MM.1S (cell line): ENCODE measurements around the gene SOWAHD.
"Not testable (repeated sequence)": the region's sequence is repeated elsewhere in the genome, so short reads cannot be mapped to it uniquely, and the experiment has no call there.

Source experiments
- DNase-seq: peaks from one replicate; pipeline ENCODE4 v3.0.0-alpha.2; 2015
- H2AFZ ChIP-seq: fragments of 300-600 bp; sonication (generic); 2 replicates; pipeline ENCODE4 v1.6.0; 2016; ENCODE audit warnings: antibody characterized with exemption, low read length
- H3F3A ChIP-seq: fragments of 300-600 bp; sonication (generic); 2 replicates; pipeline ENCODE4 v1.6.1; 2016; ENCODE audit warnings: mild to moderate bottlenecking, antibody characterized with exemption, low read length, moderate library complexity, mixed read lengths; ENCODE audit not compliant: insufficient read depth
- H3K27ac ChIP-seq: fragments of 300-600 bp; sonication (generic); 2 replicates; pipeline ENCODE4 v1.5.1; 2016; ENCODE audit warnings: mild to moderate bottlenecking, low read length
- H3K27me3 ChIP-seq: fragments of 300-600 bp; sonication (generic); replicated peaks from 2 replicates; pipeline ENCODE4 v1.6.0; 2016; ENCODE audit warnings: low read length; ENCODE audit not compliant: insufficient read depth
- H3K36me3 ChIP-seq: fragments of 300-600 bp; sonication (generic); replicated peaks from 2 replicates; pipeline ENCODE4 v1.6.1; 2016; ENCODE audit warnings: mild to moderate bottlenecking, low read length, mixed read lengths; ENCODE audit not compliant: insufficient read depth
- H3K4me1 ChIP-seq: fragments of 300-600 bp; sonication (generic); 2 replicates; pipeline ENCODE4 v1.6.1; 2016; ENCODE audit warnings: low read length, mixed read lengths
- H3K4me2 ChIP-seq: fragments of 300-600 bp; sonication (generic); 2 replicates; pipeline ENCODE4 v1.6.0; 2016; ENCODE audit warnings: low read depth, low read length
- H3K4me3 ChIP-seq: fragments of 300-600 bp; sonication (generic); 2 replicates; pipeline ENCODE4 v1.5.1; 2016; ENCODE audit warnings: low read length, mixed read lengths
- H3K79me2 ChIP-seq: fragments of 300-600 bp; sonication (generic); 2 replicates; pipeline ENCODE4 v1.6.1; 2016; ENCODE audit warnings: mixed run types, low read length, mixed read lengths
- H3K9ac ChIP-seq: fragments of 300-600 bp; sonication (generic); 2 replicates; pipeline ENCODE4 v1.6.1; 2016; ENCODE audit warnings: low read length, mixed read lengths
- H3K9me2 ChIP-seq: fragments of 300-600 bp; sonication (generic); replicated peaks from 2 replicates; pipeline ENCODE4 v1.6.1; 2016; ENCODE audit warnings: mild to moderate bottlenecking, low read length, mixed read lengths; ENCODE audit not compliant: insufficient read depth
- H3K9me3 ChIP-seq: fragments of 300-600 bp; sonication (generic); replicated peaks from 2 replicates; pipeline ENCODE4 v1.6.1; 2016; ENCODE audit warnings: mild to moderate bottlenecking, low read length, mixed read lengths; ENCODE audit not compliant: insufficient read depth
- H4K20me1 ChIP-seq: fragments of 300-600 bp; sonication (generic); 2 replicates; pipeline ENCODE4 v1.6.1; 2016; ENCODE audit warnings: mild to moderate bottlenecking, low read length, moderate library complexity, mixed read lengths; ENCODE audit not compliant: insufficient read depth
- CTCF ChIP-seq: fragments of 300-600 bp; sonication (generic); IDR thresholded peaks from 2 replicates; pipeline ENCODE4 v1.5.1; 2016; ENCODE audit warnings: antibody characterized with exemption, low read length, mixed read lengths
- EZH2 ChIP-seq: fragments of 300-600 bp; sonication (generic); optimal IDR thresholded peaks from 2 replicates; pipeline ENCODE3; 2017; ENCODE audit warnings: low read depth, mild to moderate bottlenecking, antibody characterized with exemption, low read length, mixed read lengths
- EZH2phosphoT487 ChIP-seq: fragments of 300-600 bp; sonication (generic); IDR thresholded peaks from 2 replicates; pipeline ENCODE4 v1.6.1; 2018; ENCODE audit warnings: antibody characterized with exemption, low read length

The SOWAHD gene

DNA sequence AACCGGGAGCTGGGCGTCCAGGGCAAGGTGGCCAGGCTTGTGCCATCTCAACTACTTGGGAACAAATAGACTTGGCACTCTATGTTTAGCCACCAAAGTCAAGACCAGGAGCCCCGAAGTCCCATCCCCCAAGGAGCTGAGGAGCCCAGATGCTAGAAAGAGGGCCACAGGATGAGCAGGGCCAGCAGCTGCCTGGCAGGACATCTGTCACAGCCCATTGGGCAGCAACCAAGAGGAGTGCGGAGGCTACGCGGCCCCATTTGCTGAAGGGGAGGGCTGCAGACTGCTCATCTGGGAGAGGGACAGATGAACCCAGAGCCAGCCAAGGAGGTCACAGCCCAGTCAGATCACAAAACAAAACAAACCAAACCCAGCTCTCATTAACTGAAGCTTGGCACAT is 22.9 kb upstream of the SOWAHD start:
- Histone ChIP-seq H3K9me3 (no peaks in the 10 kb centered on the region), H3K4me2 (no peak overlapping the region), H3K27me3 (no peaks in the 10 kb centered on the region), H2AFZ (no peak overlapping the region), H3K27ac (no peak overlapping the region), H3K9me2 (no peaks in the 10 kb centered on the region), H4K20me1 (no peaks in the 10 kb centered on the region), H3K79me2 (no peaks in the 10 kb centered on the region), H3K4me1 (no peaks in the 10 kb centered on the region), H3K9ac (no peak overlapping the region), H3F3A (no peaks in the 10 kb centered on the region), H3K4me3 (no peak overlapping the region), H3K36me3 (no peaks in the 10 kb centered on the region)
- DNase-seq = no peak
- TF ChIP-seq EZH2 (no peak), CTCF (no peak), EZH2phosphoT487 (no peak)

- TF ChIP-seq EZH2phosphoT487 (no peak), CTCF (no peak), EZH2 (no peak)
- Histone ChIP-seq H3K4me3 (no peak overlapping the region), H3K4me1 (no peaks in the 10 kb centered on the region), H3K4me2 (no peak overlapping the region), H3K9me2 (no peaks in the 10 kb centered on the region), H3K27ac (no peak overlapping the region), H3F3A (no peaks in the 10 kb centered on the region), H3K9me3 (no peaks in the 10 kb centered on the region), H4K20me1 (no peaks in the 10 kb centered on the region), H3K9ac (no peak overlapping the region), H3K36me3 (no peaks in the 10 kb centered on the region), H3K79me2 (no peaks in the 10 kb centered on the region), H2AFZ (no peak overlapping the region), H3K27me3 (no peaks in the 10 kb centered on the region)
- DNase-seq = no peak
Observed at GRCh38 chrX:119736206-119736764, 22.1 kb upstream of the SOWAHD start.

- Histone ChIP-seq H3K79me2 (no peaks in the 10 kb centered on the region), H3K27ac (no peak overlapping the region), H2AFZ (no peak overlapping the region), H3K9me2 (no peaks in the 10 kb centered on the region), H3K36me3 (no peaks in the 10 kb centered on the region), H4K20me1 (no peaks in the 10 kb centered on the region), H3K4me1 (no peaks in the 10 kb centered on the region), H3K27me3 (no peaks in the 10 kb centered on the region), H3K9me3 (no peaks in the 10 kb centered on the region), H3K9ac (no peak overlapping the region), H3K4me2 (no peak overlapping the region), H3F3A (no peaks in the 10 kb centered on the region), H3K4me3 (no peak overlapping the region)
- TF ChIP-seq EZH2phosphoT487 (no peak), EZH2 (no peak)
- no peak for DNase-seq
Observed at GRCh38 chrX:119738742-119739141, 19.6 kb upstream of the SOWAHD start.

DNA sequence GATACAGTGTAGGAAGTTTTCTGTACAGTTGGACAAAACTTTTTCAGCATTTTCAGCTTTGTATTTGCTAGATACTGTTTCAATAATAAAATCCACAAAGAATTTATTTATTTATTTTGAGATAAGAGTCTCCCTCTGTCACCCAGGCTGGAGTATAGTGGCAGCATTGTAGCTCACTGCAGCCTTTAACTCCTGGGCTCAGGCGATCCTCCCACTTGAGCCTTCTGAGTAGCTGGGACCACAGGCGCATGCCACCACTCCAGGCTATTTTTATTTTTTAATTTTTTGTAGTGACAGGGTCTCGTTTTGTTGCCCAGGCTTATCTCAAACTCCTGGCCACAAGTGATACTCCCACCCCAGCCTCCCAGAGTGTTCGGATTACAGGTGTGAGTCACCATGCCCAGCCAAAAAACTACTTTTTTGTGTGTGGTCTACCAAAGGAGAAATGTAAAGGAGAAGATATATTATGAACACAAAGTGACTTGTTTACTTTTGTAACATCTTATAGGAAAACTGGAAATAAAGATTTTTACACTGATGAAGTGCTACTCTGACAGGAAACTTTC is 13.0 kb upstream of the SOWAHD start:
- Histone ChIP-seq H3K4me2 (no peak overlapping the region), H3K36me3 (no peaks in the 10 kb centered on the region), H3K9ac (no peak overlapping the region), H3F3A (no peaks in the 10 kb centered on the region), H3K27me3 (no peaks in the 10 kb centered on the region), H3K27ac (no peak overlapping the region), H3K9me2 (no peaks in the 10 kb centered on the region), H3K4me1 (no peaks in the 10 kb centered on the region), H3K4me3 (no peak overlapping the region), H3K79me2 (no peaks in the 10 kb centered on the region), H3K9me3 (no peaks in the 10 kb centered on the region), H4K20me1 (no peaks in the 10 kb centered on the region), H2AFZ (no peak overlapping the region)
- no peak for TF ChIP-seq EZH2
- no peak for TF ChIP-seq CTCF
- no peak for TF ChIP-seq EZH2phosphoT487
- DNase-seq = no peak

GRCh38 chrX:119750131-119750530 is 8.3 kb upstream of the SOWAHD start:
- peaks cover 15% of the 10 kb centered on the region for H3K4me1 ChIP-seq
- not testable (repeated sequence) for H3K9ac ChIP-seq, H3K4me2 ChIP-seq, H3K9me3 ChIP-seq, DNase-seq, H3K9me2 ChIP-seq, H3K79me2 ChIP-seq, H3K4me3 ChIP-seq, H3F3A ChIP-seq, H3K27ac ChIP-seq, H3K27me3 ChIP-seq, H2AFZ ChIP-seq, H4K20me1 ChIP-seq, H3K36me3 ChIP-seq
